ENCODE measurements around the gene DUOXA2. TPM values are rescaled to one million over a fixed set of nuclear protein-coding genes. Genes with fewer than 3 reads are reported as not detected.

DUOXA2 gene
- total RNA-seq, 1 donor from 2014 or later, result not detected

DNA sequence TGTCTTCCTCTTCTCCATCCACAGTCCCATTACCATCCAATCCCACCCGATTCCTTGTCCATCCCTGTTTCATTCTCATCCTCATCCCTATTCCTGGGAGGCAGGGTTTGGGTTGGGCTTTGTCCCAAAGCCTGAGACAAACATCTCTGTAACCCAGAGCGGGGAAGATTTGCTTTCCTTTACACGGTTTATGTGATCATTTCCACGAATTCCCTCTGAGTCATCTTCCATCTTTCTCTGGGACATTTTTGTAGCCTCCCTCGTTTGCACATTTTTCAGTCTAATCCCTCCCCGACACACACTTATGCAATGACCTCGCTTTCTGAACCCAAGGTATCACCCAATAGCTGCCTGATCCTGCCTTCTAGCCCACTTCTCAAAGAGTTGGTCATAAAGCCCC lies 23.0 kb upstream of the DUOXA2 start:
- no peak for DNase-seq (ENCODE audit: low read depth, low spot score)
- Mint-ChIP-seq H3K9me3 (no peaks in the 10 kb centered on the region), H3K27me3 (ENCODE audit: low read depth) (peaks cover 42% of the 10 kb centered on the region), H3K4me3 (no peak overlapping the region), H3K27ac (ENCODE audit: unreplicated experiment) (no peak overlapping the region), H3K4me1 (no peaks in the 10 kb centered on the region), H3K36me3 (ENCODE audit: low read depth) (no peaks in the 10 kb centered on the region)
- TF ChIP-seq, protein P1, sequence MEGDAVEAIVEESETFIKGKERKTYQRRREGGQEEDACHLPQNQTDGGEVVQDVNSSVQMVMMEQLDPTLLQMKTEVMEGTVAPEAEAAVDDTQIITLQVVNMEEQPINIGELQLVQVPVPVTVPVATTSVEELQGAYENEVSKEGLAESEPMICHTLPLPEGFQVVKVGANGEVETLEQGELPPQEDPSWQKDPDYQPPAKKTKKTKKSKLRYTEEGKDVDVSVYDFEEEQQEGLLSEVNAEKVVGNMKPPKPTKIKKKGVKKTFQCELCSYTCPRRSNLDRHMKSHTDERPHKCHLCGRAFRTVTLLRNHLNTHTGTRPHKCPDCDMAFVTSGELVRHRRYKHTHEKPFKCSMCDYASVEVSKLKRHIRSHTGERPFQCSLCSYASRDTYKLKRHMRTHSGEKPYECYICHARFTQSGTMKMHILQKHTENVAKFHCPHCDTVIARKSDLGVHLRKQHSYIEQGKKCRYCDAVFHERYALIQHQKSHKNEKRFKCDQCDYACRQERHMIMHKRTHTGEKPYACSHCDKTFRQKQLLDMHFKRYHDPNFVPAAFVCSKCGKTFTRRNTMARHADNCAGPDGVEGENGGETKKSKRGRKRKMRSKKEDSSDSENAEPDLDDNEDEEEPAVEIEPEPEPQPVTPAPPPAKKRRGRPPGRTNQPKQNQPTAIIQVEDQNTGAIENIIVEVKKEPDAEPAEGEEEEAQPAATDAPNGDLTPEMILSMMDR (conservative IDR thresholded peaks at IDR 0.05), result no peak

- Mint-ChIP-seq H3K4me1 (no peaks in the 10 kb centered on the region), H3K4me3 (no peak overlapping the region), H3K27ac (ENCODE audit: unreplicated experiment) (no peak overlapping the region), H3K9me3 (no peaks in the 10 kb centered on the region), H3K36me3 (ENCODE audit: low read depth) (no peaks in the 10 kb centered on the region), H3K27me3 (ENCODE audit: low read depth) (peaks cover 42% of the 10 kb centered on the region)
- no peak for DNase-seq (ENCODE audit: low read depth, low spot score)
- TF ChIP-seq, protein P1 (conservative IDR thresholded peaks at IDR 0.05), result no peak
These were observed 22.6 kb upstream of the DUOXA2 start for GRCh38 chr15:45091576-45091975.

- DNase-seq (ENCODE audit: low read depth, low spot score), result no peak
- Mint-ChIP-seq H3K36me3 (ENCODE audit: low read depth) (no peaks in the 10 kb centered on the region), H3K4me3 (no peak overlapping the region), H3K4me1 (no peaks in the 10 kb centered on the region), H3K27ac (ENCODE audit: unreplicated experiment) (no peak overlapping the region), H3K27me3 (ENCODE audit: low read depth) (peaks cover 32% of the 10 kb centered on the region), H3K9me3 (no peaks in the 10 kb centered on the region)
- TF ChIP-seq, protein P1 (conservative IDR thresholded peaks at IDR 0.05), result no peak
These were observed 21.1 kb upstream of the DUOXA2 start for GRCh38 chr15:45093013-45093412.

- Mint-ChIP-seq H3K4me1 (no peaks in the 10 kb centered on the region), H3K27ac (ENCODE audit: unreplicated experiment) (no peak overlapping the region), H3K27me3 (ENCODE audit: low read depth) (peaks cover 29% of the 10 kb centered on the region), H3K4me3 (no peak overlapping the region), H3K9me3 (no peaks in the 10 kb centered on the region), H3K36me3 (ENCODE audit: low read depth) (no peaks in the 10 kb centered on the region)
- TF ChIP-seq, protein P1 (conservative IDR thresholded peaks at IDR 0.05), result no peak
- DNase-seq (ENCODE audit: low read depth, low spot score), result no peak
These were observed 20.3 kb upstream of the DUOXA2 start for GRCh38 chr15:45093622-45094357.

DNA sequence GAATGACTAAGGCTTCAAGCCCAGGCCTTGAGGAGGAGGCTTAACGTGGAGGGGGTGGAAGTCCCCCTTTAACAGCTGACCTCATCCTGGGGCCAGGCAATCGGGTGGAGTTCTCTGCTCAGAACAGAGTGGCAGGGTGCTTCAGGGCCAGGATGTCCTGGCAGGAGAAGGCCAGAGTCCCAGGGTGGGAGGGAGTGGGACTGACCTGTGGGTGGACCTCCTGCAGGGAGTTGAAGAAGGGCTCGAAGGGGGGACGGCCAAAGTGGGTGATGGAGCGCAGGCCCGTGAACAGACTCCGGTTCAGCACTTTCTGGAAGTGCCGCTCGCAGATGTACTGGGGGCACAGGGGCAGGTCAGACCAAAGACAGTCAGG lies 19.8 kb upstream of the DUOXA2 start:
- Mint-ChIP-seq H3K27ac (ENCODE audit: unreplicated experiment) (no peak overlapping the region), H3K27me3 (ENCODE audit: low read depth) (peaks cover 25% of the 10 kb centered on the region), H3K4me3 (no peak overlapping the region), H3K4me1 (no peaks in the 10 kb centered on the region), H3K9me3 (no peaks in the 10 kb centered on the region), H3K36me3 (ENCODE audit: low read depth) (no peaks in the 10 kb centered on the region)
- DNase-seq (ENCODE audit: low read depth, low spot score), result no peak
- TF ChIP-seq, protein P1 (conservative IDR thresholded peaks at IDR 0.05), result no peak
